Neural cell (in vitro differentiated cells): ENCODE results near the gene CUX1. TPM values are rescaled to one million over a fixed set of nuclear protein-coding genes. Genes with fewer than 3 reads are reported as not detected.
"Not testable (repeated sequence)": the region's sequence is repeated elsewhere in the genome, so short reads cannot be mapped to it uniquely, and the experiment has no call there.

ENCODE experiments used
- H2AFZ ChIP-seq: fragments of 200-600, 300-800 bp; sonication (generic), shearing (Covaris generic); 2 replicates; pipeline ENCODE4 v1.6.0; 2014; ENCODE audit warnings: low read depth, mild to moderate bottlenecking, antibody characterized with exemption, low read length, moderate library complexity
- H3F3A ChIP-seq: fragments of 200-600 bp; shearing (Covaris generic); 2 replicates; pipeline ENCODE4 v1.6.1; 2016; ENCODE audit warnings: mild to moderate bottlenecking, moderate library complexity, mixed read lengths, antibody characterized with exemption, low read length; ENCODE audit not compliant: insufficient read depth, poor library complexity, severe bottlenecking
- H3K27ac ChIP-seq: fragments of 200-600, 300-800 bp; sonication (generic), shearing (Covaris generic); 2 replicates; pipeline ENCODE4 v1.5.1; 2014; ENCODE audit warnings: mild to moderate bottlenecking, low read length, moderate library complexity
- H3K27me3 ChIP-seq: fragments of 300-800, 200-600 bp; sonication (generic), shearing (Covaris generic); 2 replicates; pipeline ENCODE4 v1.6.0; 2014; ENCODE audit warnings: mild to moderate bottlenecking, low read depth, low read length, moderate library complexity; ENCODE audit not compliant: insufficient read depth
- H3K36me3 ChIP-seq: fragments of 300-800, 200-600 bp; sonication (generic), shearing (Covaris generic); 2 replicates; pipeline ENCODE4 v1.5.1; 2014; ENCODE audit warnings: mild to moderate bottlenecking, antibody characterized with exemption, low read length, moderate library complexity; ENCODE audit not compliant: insufficient read depth
- H3K4me2 ChIP-seq: fragments of 300-800, 200-600 bp; sonication (generic), shearing (Covaris generic); 2 replicates; pipeline ENCODE4 v1.6.0; 2014; ENCODE audit warnings: mild to moderate bottlenecking, low read length
- H3K4me3 ChIP-seq: fragments of 300-800, 200-600 bp; sonication (generic), shearing (Covaris generic); 2 replicates; pipeline ENCODE4 v1.5.1; 2014; ENCODE audit warnings: mild to moderate bottlenecking, low read length, moderate library complexity
- H3K79me2 ChIP-seq: fragments of 200-600 bp; shearing (Covaris generic); replicated peaks from 2 replicates; pipeline ENCODE4 v1.6.0; 2014; ENCODE audit warnings: mild to moderate bottlenecking, low read length, moderate library complexity; ENCODE audit not compliant: insufficient read depth
- H3K9ac ChIP-seq: fragments of 300-800, 200-600 bp; sonication (generic), shearing (Covaris generic); 2 replicates; pipeline ENCODE4 v1.6.1; 2016; ENCODE audit warnings: mild to moderate bottlenecking, low read length, mixed read lengths
- H3K9me2 ChIP-seq: fragments of 200-600 bp; shearing (Covaris generic); 2 replicates; pipeline ENCODE4 v1.6.1; 2016; ENCODE audit warnings: mild to moderate bottlenecking, low read length, mixed read lengths; ENCODE audit not compliant: insufficient read depth
- H3K9me3 ChIP-seq: fragments of 200-600, 300-800 bp; sonication (generic), shearing (Covaris generic); 2 replicates; pipeline ENCODE4 v1.6.1; 2016; ENCODE audit warnings: mild to moderate bottlenecking, mixed run types, low read length, moderate library complexity, mixed read lengths
- H4K20me1 ChIP-seq: fragments of 200-600 bp; shearing (Covaris generic); 2 replicates; pipeline ENCODE4 v1.6.1; 2016; ENCODE audit warnings: mild to moderate bottlenecking, mixed run types; ENCODE audit not compliant: insufficient read depth
- CTCF ChIP-seq: fragments of 450-650 bp; IDR thresholded peaks from 2 replicates; pipeline ENCODE4 v1.5.1; 2014; ENCODE audit warnings: antibody characterized with exemption, mild to moderate bottlenecking, moderate library complexity; ENCODE audit not compliant: poor library complexity, severe bottlenecking
- EP300 ChIP-seq: fragments of 450-650 bp; conservative IDR thresholded peaks from 2 replicates; pipeline ENCODE4 v1.6.1; 2014; ENCODE audit warnings: antibody characterized with exemption, mild to moderate bottlenecking, moderate library complexity; ENCODE audit not compliant: poor library complexity, severe bottlenecking
- MXI1 ChIP-seq: fragments of 450-650 bp; conservative IDR thresholded peaks from 2 replicates; pipeline ENCODE4 v1.6.1; 2014; ENCODE audit warnings: antibody characterized with exemption, mild to moderate bottlenecking; ENCODE audit not compliant: poor library complexity, severe bottlenecking
- POLR2AphosphoS5 ChIP-seq: IDR thresholded peaks from 2 replicates; pipeline ENCODE4 v1.6.1; 2012
- RAD21 ChIP-seq: fragments of 450-650 bp; conservative IDR thresholded peaks from 2 replicates; pipeline ENCODE4 v1.6.1; 2014; ENCODE audit warnings: antibody characterized with exemption, mild to moderate bottlenecking, moderate library complexity
- REST ChIP-seq: IDR thresholded peaks from 2 replicates; pipeline ENCODE4 v1.6.1; 2012; ENCODE audit warnings: borderline replicate concordance
- SMC3 ChIP-seq: fragments of 450-650 bp; conservative IDR thresholded peaks from 2 replicates; pipeline ENCODE4 v1.6.1; 2014; ENCODE audit warnings: antibody characterized with exemption, mild to moderate bottlenecking, moderate library complexity; ENCODE audit not compliant: poor library complexity
- TAF1 ChIP-seq: IDR thresholded peaks from 2 replicates; pipeline ENCODE4 v1.6.1; 2012; ENCODE audit warnings: low read depth
- polyA plus RNA-seq: library from polyadenylated mRNA; depleted of rRNA; stranded (reverse); fragments of >200 nt; gene quantifications from 2 replicates; pipeline ENCODE4 v1.2.3, GENCODE V29; 2014

CUX1 gene
- polyA plus RNA-seq, 1 donor from 2014 or later = 26.6 TPM

DNA sequence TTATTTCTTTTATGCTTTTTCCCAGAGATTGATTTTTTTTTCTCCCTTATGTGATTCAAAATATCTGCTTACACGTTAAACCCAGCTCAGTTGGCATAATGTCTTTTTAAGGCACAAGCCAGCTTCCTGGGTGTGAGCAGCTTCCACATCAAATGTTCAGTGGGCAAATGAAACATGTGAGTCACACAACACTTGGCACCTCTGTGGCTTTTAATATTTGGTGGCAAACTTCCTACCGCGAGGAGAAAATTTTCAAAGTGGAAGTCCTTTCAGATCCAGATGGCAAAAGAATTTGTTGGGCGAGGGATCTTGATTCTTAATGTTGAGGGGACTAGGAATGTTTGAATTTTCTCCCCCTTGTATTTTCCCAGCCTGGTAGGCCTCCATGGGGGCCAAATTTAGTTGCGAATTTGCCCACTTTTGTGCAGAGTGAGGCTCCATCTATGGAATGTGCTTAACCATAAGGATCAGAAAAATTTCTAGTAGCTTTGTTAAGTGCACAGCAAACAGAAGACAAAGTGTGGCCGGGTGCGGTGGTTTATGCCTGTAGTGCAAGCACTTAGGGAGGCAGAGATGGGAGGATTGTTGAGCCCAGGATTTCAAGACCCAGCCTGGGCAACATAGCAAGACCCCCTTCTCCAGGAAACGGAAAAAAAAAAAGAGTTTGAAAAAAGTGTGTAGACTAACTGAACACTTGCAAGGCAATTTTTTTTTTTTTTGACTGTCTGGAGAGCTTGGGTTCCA lies 31.0 kb downstream of the CUX1 start:
- Histone ChIP-seq H3K27ac (no peak overlapping the region), H3K9me3 (peaks cover 5% of the 10 kb centered on the region), H3K4me2 (no peak overlapping the region), H4K20me1 (no peaks in the 10 kb centered on the region), H3K9me2 (no peaks in the 10 kb centered on the region), H3K79me2 (peaks cover 50% of the 10 kb centered on the region), H3K27me3 (no peaks in the 10 kb centered on the region), H3K36me3 (no peaks in the 10 kb centered on the region), H3K4me3 (no peak overlapping the region), H3K9ac (no peak overlapping the region), H2AFZ (no peak overlapping the region), H3F3A (no peaks in the 10 kb centered on the region)
- TF ChIP-seq REST = no peak
- TF ChIP-seq POLR2AphosphoS5 = no peak
- no peak for TF ChIP-seq CTCF
- TF ChIP-seq TAF1 = no peak
- no peak for TF ChIP-seq SMC3
- TF ChIP-seq RAD21 = no peak
- no peak for TF ChIP-seq EP300
- TF ChIP-seq MXI1 = no peak

DNA sequence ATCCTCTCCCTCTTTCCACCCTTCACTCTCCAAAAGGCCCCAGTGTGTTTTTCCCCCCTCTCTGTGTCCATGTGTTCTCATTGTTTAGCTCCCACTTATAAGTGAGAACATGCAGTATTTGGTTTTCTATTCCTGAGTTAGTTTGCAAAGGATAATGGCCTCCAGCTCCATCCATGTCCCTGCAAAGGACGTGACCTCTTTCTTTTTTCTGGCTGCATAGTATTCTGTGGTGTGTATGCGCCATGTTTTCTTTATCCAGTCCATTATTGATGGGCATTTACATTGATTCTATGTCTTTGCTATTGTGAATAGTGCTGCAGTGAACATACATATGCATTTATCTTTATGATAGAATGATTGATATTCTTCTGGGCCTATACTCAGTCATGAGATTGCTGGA lies 31.9 kb downstream of the CUX1 start:
- not testable (repeated sequence) for H3K27ac ChIP-seq, H3K4me2 ChIP-seq, H3K9me3 ChIP-seq, H2AFZ ChIP-seq, H3F3A ChIP-seq, H4K20me1 ChIP-seq, H3K36me3 ChIP-seq, H3K9me2 ChIP-seq, H3K4me3 ChIP-seq, H3K27me3 ChIP-seq, H3K9ac ChIP-seq
- H3K79me2 ChIP-seq = peaks cover 50% of the 10 kb centered on the region

GRCh38 chr7:101852364-101852763 lies 34.9 kb downstream of the CUX1 start:
- not testable (repeated sequence) for H2AFZ ChIP-seq, H3K4me2 ChIP-seq, H3K27ac ChIP-seq, H3K9me2 ChIP-seq, H3K36me3 ChIP-seq, H3K4me3 ChIP-seq, H3K9me3 ChIP-seq, H3K27me3 ChIP-seq, H3K9ac ChIP-seq, H4K20me1 ChIP-seq, H3F3A ChIP-seq
- H3K79me2 ChIP-seq = peaks cover 36% of the 10 kb centered on the region
